NOMO-1 treated with dmso at 0.1 percent for 144 hours (cell line): ENCODE results near the gene CCDC92B.
"Not testable (repeated sequence)": the region's sequence is repeated elsewhere in the genome, so short reads cannot be mapped to it uniquely, and the experiment has no call there.

Experiments
- DNase-seq: peaks from one replicate; lab custom pipeline; 2025; ENCODE audit not compliant: unreplicated experiment; lab: John Stamatoyannopoulos, UW

The CCDC92B gene

DNA sequence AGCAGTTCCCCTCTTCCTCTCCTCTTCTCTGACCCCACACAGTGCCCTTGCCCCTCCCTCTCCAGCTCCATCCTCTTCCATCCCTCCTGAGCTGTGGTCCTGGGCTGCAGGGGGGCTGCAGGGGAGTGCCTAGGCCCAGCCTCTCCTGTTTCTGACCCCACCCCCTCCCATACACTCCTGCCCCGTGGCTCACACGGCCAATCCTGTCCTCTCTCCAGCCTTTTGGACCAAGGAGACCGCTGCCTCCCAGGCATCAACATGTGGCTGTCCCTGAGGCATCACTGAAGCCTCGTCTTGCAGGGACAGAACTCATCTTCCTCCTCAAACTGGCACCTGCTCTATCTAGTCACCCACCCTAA, 44.6 kb downstream of the CCDC92B start:
- no peak for DNase-seq

DNA sequence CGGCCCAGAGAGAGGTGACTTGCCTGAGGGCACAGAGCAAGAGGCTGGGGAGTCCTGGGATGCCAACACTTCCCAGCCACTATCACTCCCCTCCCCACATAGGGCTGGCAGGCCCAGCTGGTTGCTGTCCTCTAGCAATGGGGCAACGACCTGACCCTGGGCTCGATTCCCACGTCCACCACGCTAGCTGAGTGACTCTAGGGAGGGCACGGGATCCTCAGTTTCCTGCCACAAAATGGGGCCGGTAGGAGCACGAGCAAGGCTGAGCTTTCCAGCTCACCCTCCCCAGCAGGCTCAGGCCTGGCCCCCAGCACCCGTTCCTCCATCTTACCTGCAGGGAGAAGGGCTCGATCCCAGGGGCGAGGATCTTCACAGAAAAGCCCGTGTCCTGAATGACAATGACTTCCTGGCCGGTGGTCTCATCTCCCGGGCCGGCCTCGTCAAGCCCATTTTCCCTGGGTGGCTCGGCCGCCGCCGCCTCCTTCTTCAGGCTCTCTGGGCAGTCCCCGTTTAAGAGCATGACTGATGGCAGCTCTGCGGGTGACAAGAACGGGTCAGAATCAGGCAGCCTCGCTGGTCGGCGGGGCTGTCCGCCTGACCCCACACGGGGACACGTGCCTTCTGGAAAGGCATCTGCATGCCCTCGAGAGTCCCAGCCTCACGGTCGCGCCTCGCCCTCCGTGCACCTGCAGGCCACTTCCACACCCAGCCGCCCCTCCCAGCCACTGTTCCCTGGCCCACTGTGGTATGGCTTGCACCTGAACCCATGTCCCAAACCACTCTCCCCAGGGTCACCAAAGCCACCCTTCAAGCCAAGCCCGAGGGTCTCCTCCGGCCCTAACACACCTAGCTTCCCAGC, 45.2 kb downstream of the CCDC92B start:
- DNase-seq, result no peak

DNA sequence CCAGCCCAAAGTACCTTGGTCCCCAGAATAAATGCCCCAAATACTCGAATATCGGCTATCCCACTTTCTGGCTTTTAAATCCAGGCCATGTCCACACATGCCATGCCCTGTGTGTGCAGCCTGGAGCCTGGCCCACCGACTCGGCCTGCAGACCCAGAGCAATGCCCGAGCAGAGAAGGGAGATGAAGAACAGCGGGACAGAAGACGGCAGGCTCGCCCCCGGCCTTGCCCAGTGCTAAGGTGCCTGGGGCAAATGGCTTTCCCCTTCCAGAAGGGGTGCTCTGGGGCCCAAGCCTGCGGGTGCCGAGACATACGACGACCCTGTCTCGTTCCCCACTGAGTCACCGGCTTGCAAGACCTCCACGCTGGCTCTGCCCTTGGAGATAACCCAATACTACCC, 45.8 kb downstream of the CCDC92B start:
- DNase-seq, result no peak

DNA sequence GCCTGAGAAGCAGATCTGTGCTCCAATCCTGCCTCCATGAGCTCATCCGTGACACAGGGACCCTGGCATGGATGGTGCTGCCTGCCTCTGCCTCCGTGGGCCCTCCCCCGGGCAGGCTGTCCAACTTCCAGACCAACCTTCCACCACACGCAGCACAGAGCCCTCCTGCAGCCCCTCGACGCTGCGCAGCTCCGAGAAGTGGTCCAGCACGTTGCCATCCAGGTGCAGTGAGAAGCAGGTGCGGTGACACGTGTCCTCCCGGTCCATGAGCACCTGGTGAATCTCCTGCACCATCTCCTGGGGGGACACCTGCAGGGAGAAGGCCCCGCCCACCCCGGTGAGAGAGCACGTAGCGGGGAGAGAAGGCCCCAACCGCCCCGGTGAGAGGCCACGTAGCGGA, 46.3 kb downstream of the CCDC92B start:
- DNase-seq, result no peak

DNA sequence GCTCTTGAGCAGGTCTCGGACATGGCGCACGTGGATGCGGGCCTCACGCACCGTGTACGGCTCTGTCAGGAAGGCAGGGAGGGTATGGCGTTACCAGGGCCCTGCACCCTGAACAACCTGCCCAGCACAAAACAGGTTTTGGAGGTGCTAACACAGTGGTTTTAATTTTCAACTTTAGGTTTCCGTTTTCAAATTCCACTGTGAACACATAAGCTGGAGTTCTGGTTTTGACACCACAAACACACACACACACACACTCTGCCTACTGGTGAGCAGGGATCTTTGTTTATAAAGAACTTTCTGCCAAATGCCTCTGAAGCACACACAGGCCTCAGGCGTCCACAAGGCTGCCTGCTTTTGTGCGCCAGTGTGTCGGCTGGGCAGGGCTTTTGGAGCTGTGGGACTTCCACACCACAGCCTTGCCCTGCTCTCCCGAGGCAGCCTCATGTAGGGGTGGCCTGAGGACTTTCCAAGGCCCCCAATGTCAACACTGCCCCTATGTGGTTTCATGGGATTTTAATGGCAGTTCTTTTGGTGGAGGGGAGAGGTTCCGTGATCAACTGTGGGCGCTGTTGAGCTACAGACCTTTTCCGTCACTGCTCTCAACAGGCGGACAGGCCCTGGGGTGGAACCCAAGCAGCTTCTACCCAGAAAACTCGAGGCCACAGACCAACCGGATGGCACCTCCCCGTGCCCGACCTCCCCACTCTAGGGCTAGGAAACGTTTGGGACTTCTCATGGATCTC, 47.3 kb downstream of the CCDC92B start:
- no peak for DNase-seq

DNA sequence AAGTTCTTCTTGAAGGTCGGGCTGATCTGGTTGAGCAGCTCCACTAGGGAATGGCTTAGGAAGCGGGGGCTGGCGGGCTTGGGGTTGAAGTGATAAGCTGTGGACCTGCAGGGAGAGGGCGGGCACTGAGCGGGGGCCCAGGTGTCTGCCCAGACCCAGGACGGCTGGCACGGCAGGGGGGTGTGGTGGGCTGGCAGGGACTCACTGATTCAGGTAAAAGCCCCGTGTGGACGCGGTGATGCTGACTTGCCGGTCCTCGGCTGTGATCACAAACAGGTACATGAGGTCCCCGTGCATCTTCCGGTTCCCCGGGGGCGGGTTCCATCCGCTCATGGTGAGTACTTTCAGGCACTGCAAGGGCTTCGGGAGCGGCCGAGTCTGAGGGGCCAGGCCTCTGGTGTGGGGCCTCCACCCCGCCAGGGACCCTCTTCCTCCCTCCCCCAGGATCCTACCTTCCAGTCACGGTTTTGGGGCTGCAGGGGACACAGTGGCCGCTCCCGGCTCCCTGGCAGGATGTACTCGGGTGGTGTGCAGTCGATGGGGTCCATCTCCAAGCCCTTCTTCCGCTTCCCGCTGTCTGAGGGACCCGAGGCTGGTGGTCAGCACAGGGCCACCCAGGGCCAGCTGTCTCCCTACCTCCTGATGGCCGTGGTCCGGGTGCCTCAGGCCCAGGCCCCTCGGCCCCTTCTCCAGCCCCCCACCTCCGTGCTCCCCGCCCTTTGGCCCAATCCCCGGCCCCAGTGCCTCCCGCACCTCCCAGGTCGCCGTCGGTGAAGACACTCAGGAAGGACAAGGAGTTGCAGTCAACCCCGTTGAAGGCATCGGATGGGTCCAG, 48.1 kb downstream of the CCDC92B start:
- DNase-seq, result no peak

DNA sequence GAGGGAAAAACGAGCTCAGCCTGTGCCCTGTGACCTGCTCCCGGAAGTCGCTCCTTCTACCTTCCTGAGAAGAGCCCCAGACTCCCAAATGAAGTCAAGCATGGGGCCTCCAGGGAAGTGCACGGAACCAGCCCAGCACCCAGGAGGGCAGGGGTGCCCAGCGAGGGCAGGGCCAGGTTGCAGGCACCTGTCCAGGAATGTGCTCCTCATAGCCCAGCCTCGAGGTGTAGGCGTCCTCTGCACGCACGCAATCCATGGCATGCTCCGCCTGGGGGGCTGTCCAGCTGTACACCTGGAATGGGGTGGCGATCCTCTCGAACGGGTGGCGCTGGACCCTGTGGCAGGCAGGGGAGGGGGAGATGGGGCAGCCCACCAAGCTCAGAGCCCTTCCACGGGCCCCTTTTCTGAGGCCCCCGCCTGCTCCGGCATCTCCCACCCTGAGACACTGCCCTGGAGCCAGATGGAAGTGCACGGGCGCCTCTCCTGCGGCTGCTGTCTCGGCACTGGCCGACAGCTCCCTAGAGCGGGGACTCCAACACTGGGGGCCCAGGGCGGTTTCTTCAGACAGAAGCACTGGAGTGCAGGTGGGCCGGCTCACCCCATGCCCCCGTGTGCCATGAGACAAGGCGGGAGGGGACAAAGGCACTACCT, 48.8 kb downstream of the CCDC92B start:
- DNase-seq, result peak; percentile 94

DNA sequence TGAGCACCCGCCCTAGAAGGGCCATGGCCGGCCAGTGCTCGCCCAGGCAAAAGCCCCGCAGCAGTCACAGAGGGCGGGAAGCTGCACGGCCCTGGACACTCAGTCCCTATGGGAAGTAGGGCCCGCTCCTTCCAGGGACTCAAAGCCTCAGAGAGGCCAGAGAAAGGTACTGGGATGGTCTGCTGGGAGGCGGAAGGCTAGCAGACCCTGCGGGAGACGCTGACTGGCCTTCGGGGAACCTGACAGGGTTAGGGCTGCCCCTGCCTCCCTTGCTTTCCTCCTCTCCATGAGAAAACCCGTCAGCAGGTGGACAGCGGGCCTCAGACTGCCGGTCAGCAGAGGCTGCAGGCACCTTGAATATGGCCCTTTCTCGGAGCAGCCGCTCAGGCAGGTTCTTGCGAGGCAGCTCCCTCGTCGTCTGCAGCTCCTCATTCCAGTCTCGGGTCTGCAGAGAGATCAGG, 49.4 kb downstream of the CCDC92B start:
- DNase-seq, result no peak

DNA sequence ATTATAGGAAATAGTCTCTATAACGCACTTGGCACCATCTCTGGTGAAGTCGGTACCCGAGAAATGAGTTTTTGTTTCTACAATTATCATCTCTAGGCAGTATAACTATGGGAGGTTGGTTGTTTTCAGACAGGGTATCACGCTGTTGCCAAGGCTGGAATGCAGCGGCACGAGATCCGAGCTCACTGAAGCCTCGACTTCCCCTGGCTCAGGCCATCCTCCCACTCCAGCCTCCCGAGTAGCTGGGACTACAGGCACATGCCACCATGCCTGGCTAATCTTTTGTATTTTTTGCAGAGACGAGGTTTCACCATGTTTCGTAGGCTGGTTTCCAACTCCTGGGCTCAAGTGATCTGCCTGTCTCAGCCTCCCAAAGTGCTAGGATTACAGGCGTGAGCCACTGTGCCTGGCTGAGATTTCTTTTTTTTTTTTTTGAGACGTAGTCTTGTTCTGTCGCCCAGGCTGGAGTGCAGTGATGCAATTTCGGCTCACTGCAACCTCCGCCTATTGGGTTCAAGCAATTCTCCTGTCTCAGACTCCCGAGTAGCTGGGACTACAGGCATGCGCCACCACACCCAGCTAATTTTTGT, 50.1 kb downstream of the CCDC92B start:
- DNase-seq, result not testable (repeated sequence)

DNA sequence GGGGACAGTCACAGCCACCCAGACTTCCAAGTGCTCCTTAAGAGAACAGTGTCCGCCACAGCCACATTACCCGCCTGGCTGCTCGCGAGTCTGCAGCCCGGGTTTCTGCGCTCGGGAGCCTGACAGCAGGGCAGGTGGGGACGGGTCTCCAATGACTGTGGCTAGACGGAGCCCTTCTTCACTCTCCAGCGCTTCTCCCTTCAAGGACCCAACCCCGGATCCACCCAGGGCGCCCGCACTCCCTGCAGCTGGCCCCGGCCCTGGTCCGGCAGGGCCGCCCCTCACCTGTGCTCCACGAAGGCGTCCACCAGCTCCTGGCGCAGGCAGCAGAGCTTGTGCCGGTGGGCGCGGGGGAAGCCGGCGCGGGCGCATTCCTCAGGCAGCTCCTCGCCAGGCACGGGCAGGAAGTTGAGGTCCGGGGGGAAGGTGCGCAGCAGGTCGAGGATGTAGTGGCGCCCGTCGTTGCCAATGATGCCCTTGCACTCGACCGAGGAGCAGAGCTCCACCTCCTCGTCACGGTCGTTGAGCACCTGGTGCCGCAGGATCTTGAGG, 51.8 kb downstream of the CCDC92B start:
- DNase-seq, result no peak

DNA sequence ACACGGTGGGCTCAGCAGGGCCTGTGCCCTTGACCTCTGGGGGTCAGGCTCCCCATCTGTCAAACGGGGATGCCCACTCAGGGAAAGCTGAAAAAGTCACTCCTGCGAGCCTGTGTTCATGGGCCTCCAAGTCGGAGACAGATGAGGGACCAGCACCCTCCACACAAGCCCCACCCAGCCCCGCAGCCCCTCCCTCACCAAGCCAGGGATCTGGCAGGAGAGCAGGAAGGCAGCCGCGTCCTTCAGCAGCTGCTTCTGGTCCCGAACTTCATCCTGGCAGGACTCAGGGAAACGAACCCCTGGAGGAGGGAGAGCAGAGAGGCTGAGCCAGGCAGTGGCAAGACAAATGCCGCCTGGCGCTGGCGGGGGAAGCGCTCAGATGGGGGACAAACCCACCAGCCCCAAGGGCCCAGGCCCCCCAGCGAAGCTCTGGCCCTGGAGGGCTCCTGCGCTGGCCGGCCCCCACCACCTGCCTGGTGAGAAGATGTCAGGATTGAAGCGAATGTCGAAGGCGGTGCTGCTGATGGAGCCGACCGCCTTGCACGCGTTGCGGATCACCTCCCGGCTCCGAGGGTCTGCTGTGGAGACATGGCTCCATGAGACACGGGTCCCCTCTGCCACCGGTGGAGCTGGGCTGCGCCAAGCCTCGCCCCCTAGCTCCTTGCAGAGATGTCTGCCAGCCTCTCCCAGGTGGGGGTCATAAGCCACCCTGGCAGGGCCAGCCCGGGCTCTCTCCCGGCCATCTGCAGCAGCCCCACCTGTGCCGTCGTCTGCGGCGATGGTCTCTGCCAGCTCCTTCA, 53.3 kb downstream of the CCDC92B start:
- DNase-seq, result no peak

DNA sequence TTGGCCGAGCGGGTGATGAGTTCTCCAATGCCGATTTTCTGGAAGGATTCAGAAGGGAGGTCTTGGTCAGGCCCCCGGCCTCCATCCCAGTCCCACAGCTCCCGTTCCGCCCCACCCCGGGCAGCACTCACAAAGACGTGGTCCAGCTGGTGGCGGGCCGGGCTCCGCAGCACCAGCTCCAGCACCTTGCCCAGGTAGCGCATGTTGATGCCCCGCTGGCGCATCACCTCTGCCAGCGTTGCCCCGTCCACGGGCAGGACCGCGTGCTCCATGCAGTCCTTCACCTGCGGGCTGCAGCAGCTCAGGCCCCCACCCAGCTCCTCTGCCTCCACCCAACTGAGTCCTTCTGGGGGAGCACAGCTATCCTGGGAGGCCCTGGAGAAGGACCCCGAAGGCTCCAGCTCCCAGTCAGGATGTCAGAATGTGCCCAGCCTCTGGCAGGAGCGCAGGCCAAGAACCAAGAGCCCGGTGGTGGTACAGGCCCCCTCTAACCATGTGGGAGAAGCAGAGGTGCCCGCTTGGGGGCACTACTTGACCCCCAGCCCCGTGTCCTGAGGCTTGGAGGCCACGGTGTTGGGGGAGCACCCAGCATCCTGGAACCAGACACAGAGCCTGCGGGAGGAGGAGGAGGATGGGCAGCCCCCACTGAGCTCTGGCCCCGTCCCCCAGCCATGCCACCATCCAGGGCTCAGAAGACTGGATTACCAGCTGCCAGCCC, 54.0 kb downstream of the CCDC92B start:
- no peak for DNase-seq

DNA sequence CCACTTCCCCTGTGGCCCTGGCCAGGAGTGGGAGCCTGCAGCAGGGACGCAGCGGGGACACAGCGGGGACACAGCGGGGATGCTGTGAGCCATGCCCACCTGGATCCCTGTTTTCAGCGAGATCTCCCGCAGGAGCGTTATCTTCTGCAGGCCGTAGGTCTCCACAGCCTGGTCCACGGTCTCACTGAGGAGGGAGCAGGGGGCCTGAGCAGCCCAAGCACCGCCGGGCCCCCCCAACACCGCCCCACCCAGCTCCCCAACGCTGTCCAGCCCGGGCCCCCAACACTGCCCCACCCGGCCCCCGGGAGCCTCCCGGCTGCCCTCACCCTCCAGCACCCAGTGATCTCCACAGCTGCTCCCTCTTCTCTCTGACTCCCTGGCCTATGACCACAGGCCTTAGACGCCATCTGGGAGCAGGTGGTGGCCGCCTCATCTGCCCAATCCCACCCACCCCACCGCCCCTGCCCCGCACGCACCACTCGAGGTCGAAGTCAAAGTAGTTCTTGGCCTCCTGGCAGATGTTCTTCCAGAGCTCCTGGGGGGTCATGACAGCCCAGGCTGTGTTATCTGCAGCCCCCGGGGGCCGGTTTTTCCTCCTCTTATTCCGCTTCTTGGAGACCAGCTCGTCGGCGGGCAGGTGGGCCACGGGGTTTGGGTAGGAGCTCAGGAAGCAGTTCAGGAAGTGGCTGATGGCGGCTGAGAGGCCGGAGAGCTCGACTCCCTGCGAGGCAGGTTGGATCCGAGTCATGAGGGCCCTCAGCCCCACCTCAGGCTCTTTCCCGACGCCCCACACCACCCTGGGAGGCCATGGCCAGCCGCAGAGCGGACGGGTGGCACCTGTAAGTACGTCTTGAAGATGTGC, 54.8 kb downstream of the CCDC92B start:
- no peak for DNase-seq

DNA sequence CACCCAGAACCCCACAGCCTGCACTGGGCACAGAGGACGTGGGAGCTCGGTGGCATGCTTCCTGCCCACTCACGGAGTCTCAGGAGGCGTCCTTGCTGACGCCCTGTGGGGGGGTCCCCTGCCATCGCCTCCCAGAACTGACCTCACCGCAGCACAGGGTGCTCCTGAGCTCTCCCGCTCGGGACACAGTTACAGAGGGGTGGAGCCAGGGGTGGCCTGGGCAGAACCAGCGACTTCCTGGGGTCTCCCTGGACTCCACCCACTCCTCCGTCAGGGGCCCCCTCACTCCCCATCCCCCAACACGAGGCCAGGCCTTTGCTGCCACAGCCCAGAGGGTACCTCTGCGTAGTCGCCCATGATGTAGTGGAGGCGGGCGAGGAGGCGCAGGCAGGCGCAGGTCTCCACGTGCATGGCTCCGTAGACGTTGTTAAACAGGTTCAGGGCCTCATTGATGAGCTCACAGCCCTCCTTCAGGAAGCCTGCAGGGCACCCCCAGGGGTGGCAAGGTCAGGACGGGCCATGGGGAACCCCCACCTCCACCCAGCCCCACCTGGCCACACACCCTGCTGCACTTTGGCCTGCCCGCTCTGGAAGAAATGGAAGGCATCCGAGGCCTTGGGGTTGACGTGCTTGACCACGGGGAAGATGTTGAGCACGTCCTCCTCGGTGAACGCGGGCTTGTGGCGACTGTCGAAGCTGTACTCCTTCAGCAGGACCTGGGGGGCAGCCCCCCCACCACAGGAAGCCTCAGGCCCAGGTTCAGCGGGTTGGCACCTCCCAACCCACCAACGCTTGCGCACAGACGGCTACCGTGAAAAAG, 55.7 kb downstream of the CCDC92B start:
- no peak for DNase-seq

DNA sequence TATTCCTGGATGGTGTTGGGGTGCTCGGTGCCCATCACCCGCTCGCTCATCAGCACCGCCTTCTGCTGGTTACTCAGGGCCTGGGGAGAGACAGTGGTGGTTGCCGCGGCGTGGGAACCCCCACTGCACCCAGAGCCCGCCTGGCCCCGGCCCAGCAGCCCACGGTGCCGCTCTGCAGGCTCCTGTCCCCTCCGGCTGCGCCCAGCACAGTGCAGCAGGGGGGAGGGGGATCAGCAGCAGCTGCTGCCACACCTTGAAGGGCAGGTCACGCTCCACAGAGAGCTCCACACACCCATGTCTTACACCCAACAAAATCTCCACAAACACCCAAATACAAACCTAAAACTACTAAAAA, 56.7 kb downstream of the CCDC92B start:
- DNase-seq, result no peak

DNA sequence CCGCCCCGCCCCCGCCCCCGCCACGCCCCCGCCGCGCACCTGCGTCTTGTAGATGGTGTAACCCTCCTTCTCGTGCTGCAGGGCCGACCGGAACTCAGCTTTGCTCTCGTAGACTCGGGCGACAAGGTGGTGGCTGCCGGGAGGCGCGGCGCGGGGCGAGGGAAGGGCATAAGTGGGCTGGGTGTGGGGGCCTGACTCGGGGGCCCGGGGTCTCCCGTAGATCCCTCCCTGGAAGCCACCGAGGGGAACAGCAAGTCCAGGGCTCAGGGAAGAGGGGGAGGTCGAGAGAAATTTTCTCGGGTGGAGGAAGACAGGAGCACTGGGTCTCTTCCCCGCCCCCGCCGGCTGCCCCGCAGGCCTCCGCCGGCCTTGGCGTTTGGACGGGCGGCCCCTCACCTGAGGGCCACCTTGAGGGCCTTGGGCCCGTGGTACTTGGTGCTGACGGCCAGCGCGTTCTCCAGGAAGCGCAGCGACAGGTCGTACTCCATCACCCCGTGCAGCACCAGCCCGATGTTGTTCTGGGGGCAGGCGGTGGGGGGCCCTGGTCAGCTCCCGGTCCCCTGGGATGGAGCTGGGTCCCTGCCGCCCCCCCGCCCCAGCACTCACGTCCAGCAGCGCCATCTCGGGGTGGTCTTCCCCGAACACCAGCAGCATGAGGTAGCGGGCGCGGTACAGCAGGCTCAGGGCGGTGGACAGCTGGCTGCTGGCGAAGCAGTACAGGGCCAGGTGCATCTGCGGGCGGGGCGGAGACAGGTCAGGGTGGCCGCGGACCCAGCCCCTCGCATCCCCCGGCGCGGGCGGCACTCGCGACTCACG, 57.3 kb downstream of the CCDC92B start:
- DNase-seq, result no peak
